Nephron progenitor cell (in vitro differentiated cells): Measurements from ENCODE around the gene RAPGEF4.

Experiments
- DNase-seq: peaks from one replicate; pipeline ENCODE4 v3.0.0; 2021
- H3K27ac Mint-ChIP-seq: 2 replicates; pipeline ENCODE4 v1.8.0; 2021; ENCODE audit warnings: mild to moderate bottlenecking, moderate library complexity, mixed read lengths
- H3K27me3 Mint-ChIP-seq: 2 replicates; pipeline ENCODE4 v1.8.0; 2021; ENCODE audit warnings: mild to moderate bottlenecking, low read depth, mixed read lengths; ENCODE audit not compliant: poor library complexity
- H3K36me3 Mint-ChIP-seq: 2 replicates; pipeline ENCODE4 v1.8.0; 2021; ENCODE audit warnings: low read depth, mixed read lengths
- H3K4me1 Mint-ChIP-seq: 2 replicates; pipeline ENCODE4 v1.8.0; 2021; ENCODE audit warnings: mixed read lengths
- H3K4me3 Mint-ChIP-seq: 2 replicates; pipeline ENCODE4 v1.8.0; 2021; ENCODE audit warnings: mild to moderate bottlenecking, moderate library complexity, mixed read lengths
- H3K9me3 Mint-ChIP-seq: 2 replicates; pipeline ENCODE4 v1.8.0; 2021; ENCODE audit warnings: mild to moderate bottlenecking, moderate library complexity, mixed read lengths
- TF ChIP-seq, protein P1 (sequence below): fragments of 200-600 bp; sonication (generic); IDR thresholded peaks from 2 replicates; pipeline ENCODE4 v1.5.0; 2021; ENCODE audit warnings: antibody characterized with exemption

RAPGEF4 gene

DNA sequence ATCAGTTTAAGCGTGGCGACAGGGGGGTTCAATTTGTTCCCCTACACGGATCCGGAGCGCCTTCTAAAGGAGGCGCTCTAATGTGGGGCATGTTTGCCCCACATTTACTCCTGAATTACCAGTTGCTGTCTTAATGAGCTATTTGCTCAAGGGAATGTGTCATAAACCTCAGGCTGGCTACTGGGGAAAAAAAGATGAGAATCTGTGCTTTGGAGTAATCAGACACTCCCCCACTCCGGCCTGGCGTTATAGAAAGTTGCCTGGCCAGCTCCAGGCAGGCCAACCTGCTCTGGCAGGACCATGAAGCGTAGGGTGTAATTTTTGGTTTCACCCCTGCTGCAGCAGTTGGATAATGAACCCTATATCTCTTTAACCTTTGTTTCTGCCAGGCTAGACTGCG, 309.0 kb downstream of the RAPGEF4 start:
- TF ChIP-seq, protein P1, sequence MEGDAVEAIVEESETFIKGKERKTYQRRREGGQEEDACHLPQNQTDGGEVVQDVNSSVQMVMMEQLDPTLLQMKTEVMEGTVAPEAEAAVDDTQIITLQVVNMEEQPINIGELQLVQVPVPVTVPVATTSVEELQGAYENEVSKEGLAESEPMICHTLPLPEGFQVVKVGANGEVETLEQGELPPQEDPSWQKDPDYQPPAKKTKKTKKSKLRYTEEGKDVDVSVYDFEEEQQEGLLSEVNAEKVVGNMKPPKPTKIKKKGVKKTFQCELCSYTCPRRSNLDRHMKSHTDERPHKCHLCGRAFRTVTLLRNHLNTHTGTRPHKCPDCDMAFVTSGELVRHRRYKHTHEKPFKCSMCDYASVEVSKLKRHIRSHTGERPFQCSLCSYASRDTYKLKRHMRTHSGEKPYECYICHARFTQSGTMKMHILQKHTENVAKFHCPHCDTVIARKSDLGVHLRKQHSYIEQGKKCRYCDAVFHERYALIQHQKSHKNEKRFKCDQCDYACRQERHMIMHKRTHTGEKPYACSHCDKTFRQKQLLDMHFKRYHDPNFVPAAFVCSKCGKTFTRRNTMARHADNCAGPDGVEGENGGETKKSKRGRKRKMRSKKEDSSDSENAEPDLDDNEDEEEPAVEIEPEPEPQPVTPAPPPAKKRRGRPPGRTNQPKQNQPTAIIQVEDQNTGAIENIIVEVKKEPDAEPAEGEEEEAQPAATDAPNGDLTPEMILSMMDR, result no peak
- DNase-seq, result no peak
- Mint-ChIP-seq H3K4me1 (peaks cover 41% of the 10 kb centered on the region), H3K9me3 (no peaks in the 10 kb centered on the region), H3K27ac (no peak overlapping the region), H3K4me3 (no peak overlapping the region), H3K27me3 (no peaks in the 10 kb centered on the region), H3K36me3 (no peaks in the 10 kb centered on the region)

DNA sequence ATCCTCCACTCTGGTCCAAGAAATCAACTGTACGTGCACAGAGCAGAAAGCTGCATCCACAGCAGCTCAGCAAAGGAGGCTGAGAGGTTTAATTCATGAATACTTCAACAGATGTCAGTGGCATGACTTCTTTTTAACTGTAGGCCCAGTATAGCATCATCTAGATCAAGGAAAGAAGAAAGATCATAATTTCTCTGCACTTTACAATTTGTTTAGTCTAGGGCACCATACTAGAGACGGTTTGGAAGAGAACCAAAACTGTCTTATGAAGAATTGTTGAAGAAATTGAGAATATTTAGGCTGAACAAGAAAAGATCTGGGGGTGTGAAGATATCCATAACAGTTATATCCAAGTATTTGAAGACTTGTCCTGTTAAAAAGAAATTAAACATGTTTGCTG, 309.5 kb downstream of the RAPGEF4 start:
- Mint-ChIP-seq H3K27me3 (no peaks in the 10 kb centered on the region), H3K27ac (no peak overlapping the region), H3K4me3 (no peak overlapping the region), H3K4me1 (peaks cover 46% of the 10 kb centered on the region), H3K9me3 (no peaks in the 10 kb centered on the region), H3K36me3 (no peaks in the 10 kb centered on the region)
- DNase-seq, result no peak
- TF ChIP-seq, protein P1, result no peak

DNA sequence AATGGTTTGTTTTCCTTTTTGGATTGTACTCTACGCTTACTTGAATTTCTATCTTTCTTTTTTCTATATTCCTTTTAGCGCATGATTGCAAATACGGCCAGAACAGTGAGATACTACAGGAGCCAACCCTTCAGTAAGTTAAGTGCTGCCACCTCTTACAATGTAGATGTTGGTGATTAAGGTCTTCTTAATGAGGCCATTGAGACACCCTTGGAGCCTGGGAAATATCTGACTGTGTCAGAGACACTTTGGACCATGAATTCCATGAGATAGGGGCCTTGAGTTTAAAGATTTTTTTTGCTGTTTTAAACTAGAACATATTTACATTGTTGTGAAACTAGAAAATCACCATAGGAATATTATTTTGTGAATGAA, 312.9 kb downstream of the RAPGEF4 start:
- Mint-ChIP-seq H3K27ac (no peak overlapping the region), H3K4me1 (peaks cover 50% of the 10 kb centered on the region)

DNA sequence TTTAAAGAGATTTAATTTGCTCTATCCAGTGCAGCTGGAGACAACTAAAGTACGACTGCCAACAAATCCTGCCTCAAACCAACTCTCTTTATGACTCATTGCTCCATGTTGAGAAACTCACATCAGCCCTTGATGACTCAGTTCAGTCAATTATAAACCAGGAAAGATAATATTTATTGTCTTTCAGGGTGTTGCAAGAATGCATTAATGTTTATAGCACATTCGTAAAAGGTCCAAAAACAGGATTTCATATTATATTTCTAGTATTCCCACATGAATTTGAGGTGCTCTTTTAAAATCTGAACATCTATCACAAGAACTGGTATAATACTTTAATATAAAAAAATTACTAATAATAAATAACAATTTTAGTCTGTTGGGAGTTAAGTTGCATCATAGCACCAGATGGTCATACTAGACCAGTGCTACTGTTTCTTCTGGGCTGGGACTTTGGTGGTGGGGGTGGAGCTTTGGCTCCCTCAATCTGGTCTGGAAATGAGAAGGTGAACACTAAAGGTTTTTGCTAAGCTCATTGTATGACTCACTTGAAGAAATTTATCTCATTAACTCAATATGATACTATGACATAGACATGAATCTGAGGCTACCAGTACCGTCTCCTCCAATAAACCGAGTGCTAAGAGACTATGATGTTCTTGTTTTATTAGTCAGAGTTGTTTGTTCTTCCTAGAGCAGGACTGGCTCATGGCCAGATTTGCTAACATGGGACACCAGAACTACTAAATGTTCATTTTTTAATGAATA, 313.4 kb downstream of the RAPGEF4 start:
- TF ChIP-seq, protein P1, result no peak
- no peaks in the 10 kb centered on the region for H3K36me3 Mint-ChIP-seq
- H3K4me1 Mint-ChIP-seq, result peaks cover 50% of the 10 kb centered on the region
- DNase-seq, result no peak
- no peaks in the 10 kb centered on the region for H3K9me3 Mint-ChIP-seq
- no peaks in the 10 kb centered on the region for H3K27me3 Mint-ChIP-seq
- H3K4me3 Mint-ChIP-seq, result no peak overlapping the region
- no peak overlapping the region for H3K27ac Mint-ChIP-seq

More for the DNA sequence above, 312.9 kb downstream of the RAPGEF4 start:
- H3K36me3 Mint-ChIP-seq, result no peaks in the 10 kb centered on the region
- no peaks in the 10 kb centered on the region for H3K27me3 Mint-ChIP-seq
- TF ChIP-seq, protein P1, result no peak
- H3K9me3 Mint-ChIP-seq, result no peaks in the 10 kb centered on the region
- no peak for DNase-seq
- no peak overlapping the region for H3K4me3 Mint-ChIP-seq

DNA sequence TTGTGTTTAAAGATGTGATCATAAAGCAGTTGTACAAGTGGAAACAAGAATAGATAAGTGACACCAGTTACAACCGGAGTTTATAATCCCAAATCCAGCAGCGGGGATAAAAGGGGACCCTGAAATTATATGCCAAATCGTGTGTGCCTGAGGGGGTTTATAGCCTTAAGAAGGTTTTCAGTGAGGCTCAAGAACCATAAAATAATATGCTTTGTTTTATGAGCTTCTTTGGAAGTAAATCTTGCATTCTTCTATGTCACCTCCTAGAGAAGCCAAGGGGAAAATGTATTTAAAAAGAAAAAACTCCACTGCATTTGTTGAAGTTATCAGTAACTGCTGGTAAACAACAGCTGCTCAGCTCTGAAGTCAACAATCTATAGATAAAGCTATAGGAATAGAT, 314.2 kb downstream of the RAPGEF4 start:
- Mint-ChIP-seq H3K36me3 (no peaks in the 10 kb centered on the region), H3K9me3 (no peaks in the 10 kb centered on the region), H3K4me3 (no peak overlapping the region), H3K27ac (no peak overlapping the region), H3K27me3 (no peaks in the 10 kb centered on the region), H3K4me1 (peaks cover 43% of the 10 kb centered on the region)
- DNase-seq, result no peak
- TF ChIP-seq, protein P1, result no peak

DNA sequence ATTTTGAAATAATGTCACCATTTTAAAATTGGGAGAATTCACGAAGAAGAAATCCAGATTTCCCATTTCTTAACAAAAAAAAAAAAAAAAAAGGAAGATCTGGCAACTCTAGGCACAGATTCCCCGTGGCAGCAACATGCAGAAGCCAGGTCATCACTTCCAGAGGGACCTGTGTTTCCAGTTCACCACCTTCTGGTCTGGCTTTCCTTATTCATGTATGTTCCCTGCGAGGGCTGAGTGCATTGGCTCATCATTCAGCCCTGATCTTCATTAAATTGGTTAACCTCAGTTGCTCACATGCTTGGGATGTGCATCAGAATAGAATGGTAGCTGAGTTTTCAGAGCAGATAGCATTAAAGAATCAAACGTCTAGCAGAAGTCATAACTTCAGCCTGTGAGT, 315.0 kb downstream of the RAPGEF4 start:
- Mint-ChIP-seq H3K4me3 (no peak overlapping the region), H3K36me3 (no peaks in the 10 kb centered on the region), H3K27ac (no peak overlapping the region), H3K4me1 (peaks cover 34% of the 10 kb centered on the region), H3K27me3 (no peaks in the 10 kb centered on the region), H3K9me3 (no peaks in the 10 kb centered on the region)
- TF ChIP-seq, protein P1, result no peak
- no peak for DNase-seq
